Lung (tissue), 12 donors: ENCODE measurements around the gene CFAP100. TPM values are rescaled to one million over a fixed set of nuclear protein-coding genes. Genes with fewer than 3 reads are reported as not detected.

ENCODE experiments used
- ATAC-seq: fragments of 200-7000 bp; cut with Tn5 transposase; one replicate; pipeline ENCODE4 v1.9.1; 2020; ENCODE audit warnings: moderate number of reproducible peaks; ENCODE audit not compliant: insufficient read depth, low FRiP score
- DNase-seq, 3 donors: peaks; one replicate each; pipeline ENCODE4 v3.0.0-alpha.2; 2013 to 2017
- H3K27ac ChIP-seq, 2 donors: one replicate each; pipeline ENCODE4 v1.5.1; 2013; ENCODE audit warnings: mild to moderate bottlenecking in 2 of 2, moderate library complexity in 2 of 2, control low read depth in 1 of 2, inconsistent platforms in 1 of 2, low read depth in 1 of 2, low read length in 1 of 2
- H3K27me3 ChIP-seq, 3 donors: one replicate each; pipeline ENCODE4 v1.5.1; 2013; ENCODE audit warnings: low read length in 2 of 3; ENCODE audit not compliant: control insufficient read depth in 3 of 3, insufficient read depth in 3 of 3
- H3K36me3 ChIP-seq, 4 donors: one replicate each; pipeline ENCODE4 v1.5.1; 2013; ENCODE audit warnings: low read length in 4 of 4, mild to moderate bottlenecking in 1 of 4, moderate library complexity in 1 of 4; ENCODE audit not compliant: control insufficient read depth in 4 of 4, insufficient read depth in 4 of 4
- H3K4me1 ChIP-seq, 5 donors: one replicate each; pipeline ENCODE4 v1.5.1; 2013; ENCODE audit warnings: low read length in 5 of 5, mild to moderate bottlenecking in 2 of 5, moderate library complexity in 1 of 5; ENCODE audit not compliant: control insufficient read depth in 5 of 5, insufficient read depth in 5 of 5
- H3K4me3 ChIP-seq: one replicate; pipeline ENCODE4 v1.5.1; 2013; ENCODE audit warnings: mild to moderate bottlenecking, control low read depth, moderate library complexity
- H3K9ac ChIP-seq, 2 donors: one replicate each; pipeline ENCODE4 v1.5.1; 2013; ENCODE audit warnings: low read length in 2 of 2, control low read depth in 1 of 2; ENCODE audit not compliant: insufficient read depth in 1 of 2
- H3K9me3 ChIP-seq, 4 donors: one replicate each; pipeline ENCODE4 v1.5.1; 2013; ENCODE audit warnings: low read length in 3 of 4, mild to moderate bottlenecking in 1 of 4, moderate library complexity in 1 of 4; ENCODE audit not compliant: control insufficient read depth in 4 of 4, insufficient read depth in 3 of 4
- CTCF ChIP-seq: IDR thresholded peaks from 2 replicates; pipeline ENCODE4 v1.5.1; 2012; ENCODE audit warnings: mild to moderate bottlenecking; ENCODE audit errors: control extremely low read depth, extremely low read depth
- WGBS, 2 donors: extraction: QIAGEN DNeasy Blood & Tissue Kit; methylation state at CpG; one replicate each; pipeline ENCODE4 v1.1.7; 2013; 5-methylcytosine and 5-hydroxymethylcytosine counted together
- polyA plus RNA-seq, 2 donors: library from polyadenylated mRNA; stranded (reverse); fragments of 200-250 nt; gene quantifications; one replicate each; pipeline ENCODE4 v1.2.1, GENCODE V29; 2013
- total RNA-seq, 2 donors: library from RNA; depleted of rRNA in 1 of 2; stranded (reverse); fragments of >200 nt in 1 of 2; gene quantifications; one replicate each; pipeline ENCODE4 v1.2.1, GENCODE V29; 2014 to 2021
- donor health status: control.
- donor health status: control.
- donor health status: Bipolar disorder and iron deficiency.
- donor health status: healthy.
- donor health status: DM: yes; HTN: yes; CAD: no.

CFAP100 gene
- total and polyA plus RNA-seq, 4 donors: 7.7 to 31.9 (median 11.5) TPM

GRCh38 chr3:126466886-126467610, 72.3 kb downstream of the CFAP100 start:
- peaks cover 16 to 74% (median 53%) of the 10 kb centered on the region in 4 donors for H3K36me3 ChIP-seq
- peak overlapping the region in 1 of 2 donors; percentile 5 for H3K27ac ChIP-seq
- H3K9ac ChIP-seq: no peak overlapping the region
- H3K27me3 ChIP-seq: no peaks in the 10 kb centered on the region
- H3K4me3 ChIP-seq: no peak overlapping the region
- no peak for TF ChIP-seq CTCF
- ATAC-seq (no peak), DNase-seq (peak in 1 of 3 donors; percentile 6)
- peaks cover 2 to 16% (median 4%) of the 10 kb centered on the region in 5 donors for H3K4me1 ChIP-seq
- H3K9me3 ChIP-seq: peaks cover 0 to 2% (median 0%) of the 10 kb centered on the region in 4 donors
- 66 to 78% methylated on average over 19 of the region's 19 CpGs for WGBS, 2 donors

- no peak overlapping the region for H3K27ac ChIP-seq
- DNase-seq: peak in 1 of 3 donors; percentile 4
- 80% methylated on average over 8 of the region's 8 CpGs for WGBS, 2 donors
- H3K36me3 ChIP-seq: peaks cover 15 to 69% (median 53%) of the 10 kb centered on the region in 4 donors
- peaks cover 0 to 2% (median 0%) of the 10 kb centered on the region in 4 donors for H3K9me3 ChIP-seq
- H3K27me3 ChIP-seq: no peaks in the 10 kb centered on the region
- no peak for ATAC-seq
- H3K4me1 ChIP-seq: peaks cover 5 to 17% (median 7%) of the 10 kb centered on the region in 5 donors
- H3K4me3 ChIP-seq: no peak overlapping the region
- H3K9ac ChIP-seq: no peak overlapping the region
- no peak for TF ChIP-seq CTCF
Measured at GRCh38 chr3:126467611-126467955, 72.9 kb downstream of the CFAP100 start.

GRCh38 chr3:126468028-126468891, 73.6 kb downstream of the CFAP100 start:
- no peak for ATAC-seq
- no peaks in the 10 kb centered on the region for H3K27me3 ChIP-seq
- peaks cover 0 to 2% (median 0%) of the 10 kb centered on the region in 4 donors for H3K9me3 ChIP-seq
- H3K9ac ChIP-seq: no peak overlapping the region
- peak in 1 of 3 donors; percentile 5 for DNase-seq
- 79 to 84% methylated on average over 13 of the region's 13 CpGs for WGBS, 2 donors
- no peak overlapping the region for H3K4me3 ChIP-seq
- no peak for TF ChIP-seq CTCF
- peak overlapping the region in 1 of 2 donors; percentile 43 for H3K27ac ChIP-seq
- peaks cover 12 to 23% (median 14%) of the 10 kb centered on the region in 5 donors for H3K4me1 ChIP-seq
- peaks cover 13 to 66% (median 55%) of the 10 kb centered on the region in 4 donors for H3K36me3 ChIP-seq
